Right cardiac atrium (tissue), 5 donors: ENCODE data around the gene FOXI1. TPM values are rescaled to one million over a fixed set of nuclear protein-coding genes. Genes with fewer than 3 reads are reported as not detected.

Experiments
- ATAC-seq, 2 donors: fragments of 200-7000 bp; cut with Tn5 transposase; one replicate each; pipeline versions ENCODE4 v1.8.0 to v1.9.1; 2020; ENCODE audit warnings: moderate library complexity in 2 of 2, mild to moderate bottlenecking in 1 of 2
- DNase-seq, 3 donors: peaks; one replicate each; pipeline ENCODE4 v3.0.0-alpha.2; 2020
- H3K27ac ChIP-seq: one replicate; pipeline ENCODE4 v1.5.1; 2013; ENCODE audit warnings: mild to moderate bottlenecking, low read length, control low read depth, moderate library complexity
- H3K27me3 ChIP-seq: one replicate; pipeline ENCODE4 v1.6.1; 2013; ENCODE audit not compliant: control insufficient read depth, insufficient read depth
- H3K4me1 ChIP-seq: one replicate; pipeline ENCODE4 v1.6.1; 2013; ENCODE audit warnings: low read length; ENCODE audit not compliant: control insufficient read depth, insufficient read depth
- H3K4me3 ChIP-seq: one replicate; pipeline ENCODE4 v1.5.1; 2013; ENCODE audit warnings: low read length, control low read depth
- H3K9me3 ChIP-seq: one replicate; pipeline ENCODE4 v1.6.1; 2013; ENCODE audit warnings: low read length; ENCODE audit not compliant: control insufficient read depth
- WGBS: extraction: QIAGEN DNeasy Blood & Tissue Kit; methylation state at CpG from one replicate; pipeline ENCODE4 v1.1.7; 2013; 5-methylcytosine and 5-hydroxymethylcytosine counted together
- intact Hi-C, 4 donors: fragments of 100-400 bp; cut with DNase I; formaldehyde crosslinking; loops; one replicate each; pipeline versions ENCODE4 v1.11.0 to v1.14.0; 2022 to 2023
- polyA plus RNA-seq: library from polyadenylated mRNA; stranded (reverse); fragments of 200-250 nt; gene quantifications from one replicate; pipeline ENCODE4 v1.2.3, GENCODE V29; 2013
- total RNA-seq, 4 donors: library from RNA; stranded (reverse); fragmentation: NEBNext Ultra II Directional; extraction: Animal tissue kit (Norgen Biotek cat#: 25700); gene quantifications; one replicate each; pipeline ENCODE4 v1.2.1, GENCODE V29; 2021
- donor health status: healthy with polysubstance abuse.
- donor health status: DM: no; HTN: yes; CAD: no.
- donor health status: DM: no; HTN: no; CAD: no.
- donor health status: DM: no; HTN: yes; CAD: no; lungs with severe emphysema.
- donor health status: DM: yes; HTN: yes; CAD: no.

FOXI1 gene
- total and polyA plus RNA-seq, 5 donors: not detected

DNA sequence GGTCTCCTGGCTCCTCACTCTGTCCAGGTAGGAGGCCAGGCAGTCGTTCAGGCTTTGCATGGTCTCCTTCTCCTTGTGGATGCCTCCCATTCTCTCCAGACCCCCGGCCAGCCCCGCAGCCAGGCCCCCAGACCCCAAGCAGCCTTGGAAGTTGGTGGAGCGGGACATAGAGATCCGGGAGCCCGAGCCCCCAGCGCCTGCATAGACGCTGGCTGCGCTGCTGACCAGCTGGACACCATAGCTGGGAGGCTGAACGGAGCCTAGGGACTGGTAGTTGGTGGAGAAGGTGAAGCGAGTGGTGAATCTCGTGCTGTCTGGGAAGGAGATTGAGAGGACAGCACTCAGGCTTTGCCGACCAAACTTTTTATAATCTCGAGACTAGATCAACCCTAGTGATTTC, 35.9 kb downstream of the FOXI1 start:
- H3K27ac ChIP-seq: no peak overlapping the region
- no peak overlapping the region for H3K4me3 ChIP-seq
- WGBS: 96% methylated on average over 14 of the region's 14 CpGs
- DNase-seq: no peak
- no peaks in the 10 kb centered on the region for H3K27me3 ChIP-seq
- intact Hi-C loops: no loop called here
- no peaks in the 10 kb centered on the region for H3K4me1 ChIP-seq
- H3K9me3 ChIP-seq: no peaks in the 10 kb centered on the region
- no peak for ATAC-seq

DNA sequence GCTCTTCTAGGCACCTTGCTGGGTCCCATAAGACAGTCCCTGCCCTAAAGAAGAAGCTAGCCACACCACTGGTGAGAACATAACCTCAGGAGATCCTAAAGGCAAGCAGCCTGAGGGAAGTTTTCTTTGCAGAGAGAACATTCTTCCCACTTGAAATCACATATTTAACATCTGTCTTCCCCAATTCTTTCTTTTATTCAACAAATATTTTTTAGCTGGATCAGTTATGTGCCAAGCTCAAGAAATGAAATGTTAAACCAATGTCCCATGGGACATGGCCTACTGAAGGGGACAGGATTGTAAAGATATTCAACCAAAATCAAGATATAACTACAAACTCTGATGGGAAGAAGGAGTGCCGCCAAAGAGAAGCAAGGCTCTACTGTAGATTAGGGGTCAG, 36.5 kb downstream of the FOXI1 start:
- intact Hi-C loops: no loop called here
- H3K4me1 ChIP-seq: no peaks in the 10 kb centered on the region
- no peak for ATAC-seq
- H3K9me3 ChIP-seq: no peaks in the 10 kb centered on the region
- no peaks in the 10 kb centered on the region for H3K27me3 ChIP-seq
- H3K27ac ChIP-seq: no peak overlapping the region
- 87% methylated on average over 1 of the region's 1 CpG for WGBS
- no peak overlapping the region for H3K4me3 ChIP-seq
- no peak for DNase-seq

DNA sequence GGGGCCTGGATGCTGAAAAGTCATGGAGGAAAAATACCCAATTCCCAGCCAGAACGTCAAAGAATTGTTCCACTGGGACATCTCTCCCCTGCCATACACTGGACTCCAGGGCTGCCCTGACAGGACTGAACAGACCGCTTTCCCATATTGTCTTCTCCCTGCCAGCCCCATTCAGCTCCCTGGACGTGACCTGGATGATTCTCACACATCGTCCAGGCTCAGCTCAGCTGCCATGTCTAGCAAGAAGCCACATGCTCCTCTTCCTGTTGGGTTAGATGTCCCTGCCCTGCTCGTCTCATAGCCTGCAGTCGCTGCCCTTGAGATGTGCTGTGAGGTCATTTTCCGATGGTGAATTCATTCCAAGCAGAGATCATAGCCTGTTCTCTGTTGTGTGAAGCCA, 37.4 kb downstream of the FOXI1 start:
- DNase-seq (no peak), ATAC-seq (no peak)
- 72% methylated on average over 7 of the region's 7 CpGs for WGBS
- intact Hi-C loops: no loop called here
- H3K4me1 ChIP-seq: no peaks in the 10 kb centered on the region
- H3K27me3 ChIP-seq: no peaks in the 10 kb centered on the region
- no peaks in the 10 kb centered on the region for H3K9me3 ChIP-seq
- H3K4me3 ChIP-seq: no peak overlapping the region
- no peak overlapping the region for H3K27ac ChIP-seq

DNA sequence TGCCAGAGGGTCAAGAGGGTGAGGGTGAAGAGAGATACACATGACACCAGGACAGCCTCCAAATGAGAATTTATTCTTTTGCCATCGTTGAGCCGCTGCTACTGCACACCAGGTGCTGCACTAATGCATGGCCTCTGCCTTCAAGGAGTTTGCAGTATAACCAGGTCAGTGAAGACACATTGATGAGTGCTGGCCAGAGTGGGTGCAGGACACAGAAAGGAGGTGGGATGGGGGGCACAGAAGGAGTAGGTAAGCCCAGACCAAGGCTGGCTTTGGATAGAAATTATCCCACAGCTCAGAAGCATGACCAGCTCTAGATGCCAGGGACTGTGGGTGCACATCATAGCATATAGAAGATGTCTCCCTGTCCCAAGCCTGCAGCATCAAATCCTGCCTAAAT, 38.0 kb downstream of the FOXI1 start:
- intact Hi-C loops: no loop called here
- no peak for ATAC-seq

DNA sequence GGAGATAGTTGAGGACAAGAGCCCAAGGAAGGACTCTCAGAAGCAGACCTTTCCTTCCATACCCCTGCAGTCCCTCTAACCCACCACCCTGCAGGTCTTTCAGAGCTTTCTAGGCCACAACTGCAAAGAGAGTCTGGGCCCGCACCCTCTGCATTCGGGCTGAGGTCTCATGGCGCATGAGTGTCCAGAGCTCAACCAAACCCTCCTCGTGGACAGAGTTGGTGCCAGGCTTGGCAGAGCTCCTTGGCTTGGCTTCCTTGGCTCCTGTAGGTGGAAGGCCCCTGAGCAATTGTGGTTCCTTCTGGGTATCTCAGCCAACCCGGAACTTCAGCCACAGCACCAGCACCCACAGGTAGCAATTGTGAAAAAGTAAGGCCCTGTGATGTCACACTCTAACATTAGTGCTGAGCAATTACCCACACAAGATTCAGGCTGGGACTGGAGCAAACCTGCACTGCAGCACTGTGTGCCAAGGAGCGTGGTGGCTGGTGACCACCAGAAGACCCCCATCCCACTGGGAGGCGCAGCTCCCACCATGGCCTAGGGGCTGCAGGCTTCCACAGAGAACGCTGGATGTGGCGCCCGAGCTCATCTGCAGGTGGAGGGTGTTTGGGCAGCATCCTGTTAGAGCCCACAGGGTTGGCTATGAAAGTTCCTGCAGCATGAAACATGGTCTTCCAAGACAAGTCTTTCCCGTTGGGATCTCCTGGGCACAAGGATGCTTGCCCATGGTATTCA, 38.8 kb downstream of the FOXI1 start:
- WGBS: 92% methylated on average over 11 of the region's 11 CpGs
- no peak for ATAC-seq
- H3K27me3 ChIP-seq: no peaks in the 10 kb centered on the region
- DNase-seq: no peak
- intact Hi-C loops: no loop called here
- no peaks in the 10 kb centered on the region for H3K9me3 ChIP-seq
- H3K27ac ChIP-seq: no peak overlapping the region
- H3K4me3 ChIP-seq: no peak overlapping the region
- H3K4me1 ChIP-seq: no peaks in the 10 kb centered on the region

More for the DNA sequence above, 38.0 kb downstream of the FOXI1 start:
- Histone ChIP-seq H3K27ac (no peak overlapping the region), H3K4me1 (no peaks in the 10 kb centered on the region), H3K4me3 (no peak overlapping the region), H3K9me3 (no peaks in the 10 kb centered on the region), H3K27me3 (no peaks in the 10 kb centered on the region)
- no peak for DNase-seq
- 80% methylated on average over 2 of the region's 2 CpGs for WGBS

DNA sequence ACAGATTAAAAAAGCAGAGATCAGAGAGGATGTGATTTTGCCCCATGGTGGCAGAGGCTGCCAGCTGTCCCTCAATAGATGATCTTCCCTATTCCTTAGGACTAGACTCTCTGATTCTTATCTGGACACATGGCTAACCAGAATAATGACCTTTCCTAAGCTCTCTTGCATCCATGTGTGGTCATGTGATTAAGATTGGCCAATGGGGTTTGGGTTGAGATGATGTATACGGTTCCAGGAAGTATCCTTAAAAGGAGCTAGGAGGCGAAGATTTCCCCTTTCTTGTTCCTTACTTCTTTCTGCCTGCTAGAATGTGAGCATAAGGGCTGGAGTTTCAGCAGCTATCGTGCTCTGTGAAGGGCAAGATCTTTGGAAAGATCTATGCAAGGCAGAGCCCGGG, 39.8 kb downstream of the FOXI1 start:
- intact Hi-C loops: no loop called here
- WGBS: 71% methylated on average over 4 of the region's 4 CpGs
- H3K27ac ChIP-seq: no peak overlapping the region
- H3K4me1 ChIP-seq: no peaks in the 10 kb centered on the region
- DNase-seq (no peak), ATAC-seq (no peak)
- no peak overlapping the region for H3K4me3 ChIP-seq
- no peaks in the 10 kb centered on the region for H3K27me3 ChIP-seq
- no peaks in the 10 kb centered on the region for H3K9me3 ChIP-seq

DNA sequence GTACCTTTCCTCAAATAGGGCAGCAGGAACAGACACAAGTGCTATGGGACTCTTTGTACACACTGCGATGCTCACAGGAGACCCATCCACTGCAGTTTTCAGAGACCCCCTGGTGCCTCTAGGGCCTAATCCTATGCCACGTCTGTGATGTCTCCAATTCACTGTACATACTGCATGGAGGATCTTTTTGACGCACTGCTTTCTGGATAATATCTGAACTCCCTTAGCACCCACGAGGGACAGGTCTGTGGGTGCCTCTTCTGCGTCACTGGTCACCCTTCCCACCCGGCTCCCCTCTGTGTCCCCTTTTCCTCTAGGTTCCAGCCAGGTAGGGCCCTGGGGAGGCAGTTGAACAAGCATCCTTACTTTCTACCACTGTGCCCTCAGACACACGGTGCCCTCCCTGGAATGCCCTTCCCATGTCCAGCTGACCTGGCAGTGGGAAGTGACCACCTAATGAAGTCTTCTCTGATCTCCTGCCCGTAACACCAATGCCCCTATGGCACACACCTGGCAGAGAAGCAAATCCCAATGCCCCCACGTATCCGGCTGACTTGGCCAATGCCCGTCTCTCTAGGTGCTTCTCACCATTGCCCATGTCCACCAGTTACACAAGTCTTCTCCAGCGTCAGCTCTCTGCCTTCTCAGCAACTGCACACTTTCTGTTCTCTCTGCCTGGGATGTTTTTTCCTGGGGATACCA, 41.5 kb downstream of the FOXI1 start:
- no peaks in the 10 kb centered on the region for H3K27me3 ChIP-seq
- no peaks in the 10 kb centered on the region for H3K9me3 ChIP-seq
- no peak overlapping the region for H3K4me3 ChIP-seq
- ATAC-seq (no peak), DNase-seq (no peak)
- intact Hi-C loops: no loop called here
- WGBS: 91% methylated on average over 12 of the region's 12 CpGs
- H3K4me1 ChIP-seq: peaks cover 7% of the 10 kb centered on the region
- H3K27ac ChIP-seq: no peak overlapping the region

DNA sequence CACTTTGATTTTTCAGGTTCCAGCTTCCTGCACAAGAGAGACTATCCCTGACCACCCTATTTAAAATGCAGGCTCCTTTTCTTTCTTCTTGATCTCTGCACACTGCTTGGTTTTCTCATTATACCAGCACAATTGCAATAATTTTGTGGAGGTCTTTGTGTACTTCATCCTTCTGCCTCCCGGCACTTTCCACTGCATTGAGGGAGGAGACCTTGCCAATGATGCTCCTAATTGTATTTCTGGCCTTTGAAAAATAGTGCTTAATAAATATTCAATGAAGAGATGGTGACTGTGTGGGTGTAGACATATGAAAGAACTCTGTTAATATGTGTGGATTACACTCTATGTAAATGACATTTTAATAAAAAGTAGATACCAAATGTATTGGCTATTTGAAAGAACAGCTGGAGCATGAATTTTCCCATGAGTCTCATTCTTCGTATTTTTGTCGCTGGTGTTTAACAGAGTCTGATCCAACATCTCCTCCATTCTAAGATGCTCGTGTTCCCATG, 42.1 kb downstream of the FOXI1 start:
- intact Hi-C loops: no loop called here

DNA sequence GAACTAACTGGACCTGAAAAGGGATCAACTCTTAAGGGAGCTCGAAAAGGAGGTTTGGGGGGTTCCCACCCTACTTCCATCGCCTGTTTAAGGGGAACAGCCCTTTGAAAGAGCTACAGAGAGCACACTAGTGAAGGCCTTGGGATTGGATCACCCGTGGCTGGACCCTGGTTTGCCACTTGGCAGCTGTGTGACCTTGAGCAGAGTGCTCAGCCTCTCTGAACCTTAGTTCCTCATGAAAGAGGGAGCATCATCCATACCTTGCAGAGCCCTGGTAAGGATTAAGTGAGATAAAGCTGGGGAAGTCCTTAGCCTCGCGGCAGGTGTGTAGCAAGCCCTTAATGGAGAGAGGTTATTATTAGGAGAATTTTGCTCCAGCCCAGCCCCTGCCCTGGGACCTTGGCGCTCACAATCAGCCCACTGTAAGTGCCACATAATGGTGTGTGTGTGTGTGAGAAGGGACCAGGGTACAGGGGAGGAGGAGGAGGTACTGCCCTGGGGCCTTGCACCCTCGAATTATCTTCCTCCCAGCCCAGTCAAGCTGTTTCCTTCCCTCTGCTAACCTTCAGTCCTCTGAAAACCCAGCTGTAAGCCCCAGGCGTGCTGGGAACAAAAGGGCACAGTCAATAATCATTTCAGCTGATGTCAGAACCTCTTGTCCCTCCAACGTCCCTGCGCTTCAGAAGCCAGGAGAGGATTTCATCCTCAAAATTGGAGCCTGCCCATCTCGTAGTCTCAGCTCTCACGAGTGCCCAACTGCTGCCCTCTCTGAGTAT, 42.9 kb downstream of the FOXI1 start:
- no peaks in the 10 kb centered on the region for H3K9me3 ChIP-seq
- H3K27me3 ChIP-seq: no peaks in the 10 kb centered on the region
- ATAC-seq (no peak), DNase-seq (no peak)
- intact Hi-C loops: no loop called here
- H3K4me1 ChIP-seq: peaks cover 7% of the 10 kb centered on the region
- no peak overlapping the region for H3K27ac ChIP-seq
- 73% methylated on average over 12 of the region's 12 CpGs for WGBS
- no peak overlapping the region for H3K4me3 ChIP-seq

More for the DNA sequence above, 42.1 kb downstream of the FOXI1 start:
- Histone ChIP-seq H3K4me3 (no peak overlapping the region), H3K27ac (no peak overlapping the region), H3K9me3 (no peaks in the 10 kb centered on the region), H3K27me3 (no peaks in the 10 kb centered on the region), H3K4me1 (peaks cover 7% of the 10 kb centered on the region)
- ATAC-seq (no peak), DNase-seq (no peak)
- 65% methylated on average over 4 of the region's 4 CpGs for WGBS

DNA sequence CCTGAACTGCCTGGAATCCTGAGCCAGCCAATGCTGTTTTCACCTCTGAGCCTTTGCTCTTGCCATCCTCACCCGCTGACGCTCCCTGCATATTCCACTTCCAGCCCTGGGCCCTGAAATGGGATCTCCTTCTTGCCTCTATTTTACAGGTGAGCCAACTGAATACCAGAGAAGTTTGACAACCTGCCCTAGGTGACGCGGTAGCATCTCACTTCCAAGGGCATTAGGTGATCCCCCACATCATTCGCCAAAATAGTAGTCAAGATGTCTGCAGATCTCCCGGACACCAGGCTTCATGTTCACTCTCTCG, 43.5 kb downstream of the FOXI1 start:
- H3K4me3 ChIP-seq: no peak overlapping the region
- DNase-seq: no peak
- peaks cover 7% of the 10 kb centered on the region for H3K4me1 ChIP-seq
- no peaks in the 10 kb centered on the region for H3K27me3 ChIP-seq
- H3K9me3 ChIP-seq: no peaks in the 10 kb centered on the region
- H3K27ac ChIP-seq: no peak overlapping the region
- no peak for ATAC-seq
- intact Hi-C loops: no loop called here
- 96% methylated on average over 7 of the region's 7 CpGs for WGBS

DNA sequence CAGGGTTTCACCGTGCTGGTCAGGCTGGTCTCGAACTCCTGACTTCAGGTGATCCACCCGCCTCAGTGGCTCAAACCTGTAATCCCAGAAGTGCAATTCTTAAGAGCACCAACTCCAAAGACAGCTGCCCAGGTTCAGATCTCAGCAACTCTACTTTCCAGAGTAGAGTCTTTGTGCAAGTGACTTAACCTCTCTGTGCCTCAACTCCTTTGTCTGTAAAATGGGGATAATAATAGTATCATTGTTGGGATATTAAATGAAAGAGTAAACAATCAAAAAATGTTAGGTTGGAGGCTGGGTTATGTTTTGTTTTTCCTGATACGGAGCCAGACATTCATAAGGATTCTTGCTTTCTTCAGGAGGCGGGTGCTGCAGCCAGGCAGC, 45.0 kb downstream of the FOXI1 start:
- H3K9me3 ChIP-seq: no peaks in the 10 kb centered on the region
- WGBS: 78% methylated on average over 5 of the region's 5 CpGs
- H3K27ac ChIP-seq: no peak overlapping the region

More for the DNA sequence above, 45.0 kb downstream of the FOXI1 start:
- DNase-seq: no peak
- no peak for ATAC-seq
- Histone ChIP-seq H3K27me3 (no peaks in the 10 kb centered on the region), H3K4me3 (no peak overlapping the region), H3K4me1 (peaks cover 7% of the 10 kb centered on the region)
- intact Hi-C loops: no loop called here
